UCSD-AML1 (cell line): ENCODE measurements around the gene SKOR1.

ENCODE experiments used
- DNase-seq: peaks from one replicate; lab custom pipeline; 2025; ENCODE audit not compliant: unreplicated experiment; lab: John Stamatoyannopoulos, UW

The SKOR1 gene

DNA sequence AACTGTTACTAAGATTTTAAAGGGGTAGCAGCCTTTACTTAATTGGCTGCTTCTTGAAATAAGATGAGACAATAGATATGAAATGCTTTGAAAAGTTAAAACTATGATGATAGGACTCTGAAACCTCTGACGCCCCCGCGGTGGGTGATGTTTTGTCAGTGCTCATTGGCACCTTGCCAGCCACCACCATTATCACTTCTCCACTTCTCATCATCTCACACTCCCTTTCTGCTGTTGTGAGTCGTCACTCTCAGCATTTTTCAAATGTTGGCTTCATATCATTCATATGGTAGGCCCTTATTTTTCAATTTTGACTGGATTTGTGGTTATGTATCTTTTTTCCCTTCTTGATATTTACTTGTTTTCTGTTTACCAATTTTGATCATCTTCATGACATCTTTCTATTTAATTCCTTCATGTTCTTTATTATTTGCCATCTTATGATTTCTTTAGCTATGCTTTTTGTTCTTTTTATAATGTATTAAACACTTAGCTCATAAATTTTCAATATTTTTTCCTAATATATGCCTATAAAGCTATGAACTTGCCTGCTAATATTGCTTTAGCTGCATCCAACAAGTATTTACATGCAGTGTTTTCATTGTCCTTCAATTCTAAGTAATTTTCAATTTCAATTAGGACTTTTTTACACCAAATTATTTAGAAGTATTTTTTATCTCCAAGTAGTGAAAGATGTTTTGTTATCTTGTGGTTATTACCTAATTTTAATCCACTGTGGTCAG, 30.3 kb upstream of the SKOR1 start:
- no peak for DNase-seq

DNA sequence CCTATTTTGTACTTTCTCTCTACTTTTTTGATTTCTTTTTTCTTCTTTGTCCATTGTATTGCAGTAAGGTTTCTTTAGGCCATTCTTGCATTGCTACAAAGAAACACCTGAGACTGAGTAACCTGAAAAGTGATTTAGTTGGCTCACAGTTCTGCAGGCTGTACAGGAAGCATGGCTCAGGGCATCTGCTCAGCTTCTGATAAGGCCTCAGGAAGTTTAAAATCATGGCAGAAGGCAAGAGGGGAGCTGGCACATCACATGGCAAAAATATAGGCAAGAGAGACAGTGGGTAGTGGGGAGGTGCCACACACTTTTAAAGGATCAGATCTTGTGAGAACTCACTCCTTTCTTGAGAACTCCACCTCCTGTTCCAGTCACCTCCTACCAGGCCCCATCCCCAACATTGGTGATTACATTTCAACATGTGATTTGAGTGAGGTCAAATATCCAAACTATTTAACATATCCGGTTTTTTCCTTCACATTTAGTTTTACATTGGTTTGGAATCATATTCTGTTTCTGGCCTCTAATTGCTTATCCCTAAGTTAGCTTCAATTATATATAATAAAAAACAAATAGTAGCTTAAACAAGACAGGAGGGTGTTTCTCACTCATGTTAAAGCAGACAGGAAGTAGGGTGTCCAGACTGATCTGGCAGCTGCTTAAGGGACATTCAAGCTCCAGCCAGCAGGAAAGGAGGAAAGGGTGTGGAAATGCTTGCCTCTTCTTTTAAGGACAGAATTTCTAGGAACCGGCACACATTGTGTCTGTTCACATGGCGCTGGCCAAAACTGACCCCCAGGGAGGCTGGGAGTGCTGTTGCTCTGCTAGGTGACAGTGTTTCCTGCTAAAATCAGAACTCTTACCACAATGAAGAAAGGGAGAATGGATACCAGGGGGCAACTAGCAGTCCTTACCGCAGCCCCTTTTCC, 28.8 kb upstream of the SKOR1 start:
- DNase-seq: no peak

DNA sequence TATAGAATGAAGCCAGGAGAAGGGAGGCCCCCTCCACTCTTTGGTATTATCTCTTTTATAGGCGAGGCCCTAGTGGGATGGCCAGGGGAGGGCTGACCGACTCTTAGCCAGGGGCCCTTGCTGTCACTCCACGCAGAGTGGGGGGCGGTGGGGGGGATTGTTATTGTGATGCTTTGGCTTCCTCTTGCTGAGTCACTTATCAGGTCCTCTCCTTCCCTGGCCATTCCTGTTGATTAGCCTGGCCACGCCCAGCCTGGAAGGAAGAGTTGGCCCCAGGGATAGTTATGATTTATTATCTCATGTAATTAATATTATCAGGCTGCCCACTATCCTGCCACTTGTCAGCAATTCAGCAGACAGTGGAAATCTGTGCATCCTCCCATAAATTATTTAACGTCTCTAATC, 25.5 kb upstream of the SKOR1 start:
- no peak for DNase-seq

DNA sequence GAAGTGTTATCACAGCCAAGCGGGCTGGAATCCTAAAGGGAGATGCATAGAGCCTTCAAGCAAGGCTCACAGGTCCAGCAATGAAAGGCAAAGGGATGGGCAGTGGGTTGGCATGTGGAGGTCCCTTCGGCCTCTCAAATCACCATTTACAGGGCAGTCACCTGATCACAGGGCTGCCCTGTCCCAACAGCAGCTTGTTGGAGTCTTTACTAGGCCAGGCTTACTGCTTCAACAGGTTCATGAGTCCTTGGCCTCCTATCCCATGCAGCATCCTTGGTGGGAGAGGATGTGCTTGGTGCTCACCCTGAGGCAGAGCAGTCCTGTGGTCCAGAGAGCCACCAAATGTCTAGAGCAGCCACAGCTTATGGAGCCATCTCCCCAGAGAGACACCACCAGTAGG, 24.2 kb upstream of the SKOR1 start:
- DNase-seq: no peak

GRCh38 chr15:67801926-67802914, 23.1 kb upstream of the SKOR1 start:
- DNase-seq: no peak

- DNase-seq: no peak
Measured at GRCh38 chr15:67803299-67803698, 22.0 kb upstream of the SKOR1 start.

GRCh38 chr15:67803996-67804843, 21.1 kb upstream of the SKOR1 start:
- no peak for DNase-seq

DNA sequence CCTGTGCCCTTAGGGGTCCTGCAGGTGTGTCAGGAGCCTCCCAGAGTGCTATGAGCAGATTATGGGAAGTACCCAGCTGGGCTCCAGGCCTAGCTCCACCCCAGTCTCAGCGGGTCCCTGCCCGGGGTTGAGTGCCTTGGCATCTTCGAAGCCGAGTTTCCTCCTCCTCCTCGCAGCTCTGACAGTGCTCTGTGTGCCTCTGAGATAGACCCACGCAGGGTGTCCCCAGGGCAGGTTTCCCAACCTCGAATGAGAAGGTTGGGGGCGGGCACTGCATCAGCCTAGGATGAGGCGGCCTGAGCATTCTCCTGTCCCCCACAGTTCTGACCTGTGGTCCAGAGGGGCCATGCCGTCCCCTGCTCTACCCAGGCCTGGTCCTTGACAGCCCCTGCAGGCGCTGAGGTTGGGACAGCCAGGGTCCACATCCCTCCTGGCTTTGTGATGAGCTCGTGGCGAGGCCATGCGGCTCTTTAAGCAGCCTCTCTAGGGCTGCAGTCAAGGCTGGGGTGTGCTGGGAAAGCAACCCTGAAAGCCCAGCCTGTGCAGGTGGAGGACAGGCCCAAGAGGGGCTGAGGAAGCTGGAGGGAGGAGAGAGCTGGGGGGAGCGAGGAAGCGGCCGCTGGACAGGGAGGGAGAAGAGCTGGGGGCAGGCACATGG, 20.2 kb upstream of the SKOR1 start:
- DNase-seq: no peak

GRCh38 chr15:67805666-67806516, 19.4 kb upstream of the SKOR1 start:
- no peak for DNase-seq

DNA sequence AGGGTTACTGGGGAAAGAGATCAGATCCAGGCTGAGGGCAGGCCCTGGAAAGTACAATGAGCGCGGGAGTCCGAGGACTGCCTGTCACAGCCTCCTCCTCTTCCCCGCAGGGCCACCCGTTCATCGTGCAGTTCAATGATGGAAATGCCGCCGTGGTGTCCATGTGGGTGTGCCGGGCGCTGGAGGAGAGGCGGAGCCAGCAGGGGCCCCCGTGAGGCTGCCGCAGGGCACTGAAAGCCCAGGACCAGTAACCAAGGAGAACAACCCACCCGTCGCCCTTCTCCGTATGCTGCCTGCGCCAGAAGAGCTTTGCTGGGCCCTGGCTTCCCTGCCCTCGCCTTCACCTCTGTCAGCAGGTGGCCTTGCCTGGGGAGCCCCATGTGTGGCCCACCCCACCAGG, 18.8 kb upstream of the SKOR1 start:
- DNase-seq: no peak

DNA sequence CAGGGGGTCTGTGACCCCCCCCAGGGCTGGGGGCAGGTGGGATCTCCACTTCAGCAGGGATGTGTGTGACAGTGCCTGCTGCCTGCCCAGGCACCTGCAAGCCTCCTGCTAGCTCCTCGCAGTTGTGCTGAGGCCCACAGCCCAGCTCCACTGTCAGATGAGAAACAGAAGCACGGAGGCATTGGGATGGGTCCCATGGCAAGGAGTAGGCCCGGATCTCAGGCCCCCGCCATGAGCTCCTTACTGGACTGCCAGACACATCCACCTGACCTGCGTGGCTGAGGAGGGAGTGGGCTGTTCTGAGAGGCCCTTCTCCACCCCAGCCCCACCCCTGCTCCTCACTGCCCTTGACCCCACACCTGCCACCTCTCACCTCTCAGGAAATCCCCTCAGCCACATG, 18.2 kb upstream of the SKOR1 start:
- DNase-seq: no peak

DNA sequence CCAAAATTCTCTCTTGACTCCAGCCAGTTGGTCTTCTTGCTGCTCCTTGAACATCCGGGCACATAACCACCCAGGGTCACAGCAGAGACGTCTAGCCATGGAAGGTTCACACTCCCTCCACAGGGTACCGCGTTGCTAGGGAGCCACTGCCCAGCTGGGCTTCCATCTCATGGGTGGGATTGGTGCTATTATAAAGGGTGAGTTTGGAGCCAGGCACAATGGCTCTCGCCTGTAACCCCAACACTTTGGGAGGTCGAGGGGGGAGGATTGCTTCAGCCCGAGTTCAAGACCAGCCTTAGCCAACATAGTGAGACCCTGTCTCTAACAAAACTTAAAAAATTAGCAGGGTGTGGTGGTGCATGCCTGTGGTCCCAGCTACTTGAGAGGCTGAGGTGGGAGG, 17.5 kb upstream of the SKOR1 start:
- no peak for DNase-seq

- no peak for DNase-seq
Measured at GRCh38 chr15:67808821-67809220, 16.5 kb upstream of the SKOR1 start.

DNA sequence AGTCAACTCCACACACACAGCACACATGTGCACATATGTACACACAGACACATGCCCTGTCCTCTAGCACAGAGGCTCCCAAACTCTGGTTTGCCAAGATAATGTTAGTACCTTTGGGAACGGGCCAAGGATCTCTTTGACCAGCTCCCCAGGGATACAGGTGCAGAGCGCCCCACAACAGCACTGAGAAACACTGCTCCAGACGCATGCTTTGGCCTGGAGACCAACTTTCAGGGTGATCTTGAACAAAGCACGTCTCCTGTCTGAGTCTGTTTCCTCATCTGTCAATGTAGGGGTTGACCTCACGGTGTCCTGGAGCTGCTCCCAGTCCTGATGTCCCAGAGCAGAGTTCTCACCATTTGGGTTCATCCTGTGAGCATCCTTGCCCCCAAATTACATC, 15.9 kb upstream of the SKOR1 start:
- no peak for DNase-seq

- no peak for DNase-seq
Measured at GRCh38 chr15:67809866-67810265, 15.4 kb upstream of the SKOR1 start.

- DNase-seq: peak; percentile 64
Measured at GRCh38 chr15:67812241-67812644, 13.1 kb upstream of the SKOR1 start.

- no peak for DNase-seq
Measured at GRCh38 chr15:67813104-67813634, 12.1 kb upstream of the SKOR1 start.

- no peak for DNase-seq
Measured at GRCh38 chr15:67815036-67815592, 10.2 kb upstream of the SKOR1 start.
